ENCODE measurements around the gene FHIT. TPM values are rescaled to one million over a fixed set of nuclear protein-coding genes. Genes with fewer than 3 reads are reported as not detected.

Gene FHIT
- total RNA-seq, 2 experiments from 2014 or later = 86.0 to 90.6 TPM

DNA sequence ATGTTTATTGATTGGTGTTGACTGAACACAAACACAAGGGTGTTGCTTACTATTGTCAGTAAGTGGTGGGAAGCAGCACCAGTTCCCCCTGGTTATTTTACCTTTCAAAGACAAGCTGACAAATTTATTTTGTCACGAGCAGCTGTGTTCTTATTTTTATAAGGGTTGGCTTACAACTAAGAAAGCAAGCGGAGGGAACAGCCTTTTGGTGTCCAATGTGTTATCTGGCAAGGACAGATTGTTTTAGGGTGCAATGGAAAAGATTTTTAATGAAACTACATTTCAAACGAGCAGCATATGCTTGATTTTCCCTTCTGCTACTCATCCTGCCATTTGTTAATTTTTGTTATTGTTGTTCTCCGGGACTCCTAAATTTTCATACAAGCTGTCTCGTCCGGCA lies 1280.9 kb downstream of the FHIT start:
- H3K36me3 Mint-ChIP-seq (ENCODE audit: low read depth) = peaks cover 62% of the 10 kb centered on the region
- Histone ChIP-seq H3K4me1 (ENCODE audit: insufficient read depth, low read length) (no peaks in the 10 kb centered on the region), H3K27me3 (ENCODE audit: control insufficient read depth in 1 of 2, insufficient read depth in 2 of 2, low read length in 2 of 2) (no peaks in the 10 kb centered on the region), H3K27ac (ENCODE audit: low read depth in 1 of 2, low read length in 2 of 2) (no peak overlapping the region), H3K36me3 (ENCODE audit: insufficient read depth, low read length) (peaks cover 3% of the 10 kb centered on the region), H3K4me3 (ENCODE audit: low read length) (no peak overlapping the region), H3K9me3 (ENCODE audit: control insufficient read depth in 1 of 2, insufficient read depth in 1 of 2, low read length in 2 of 2) (no peaks in the 10 kb centered on the region)
- H3K27me3 Mint-ChIP-seq = no peaks in the 10 kb centered on the region
- peaks cover 56% of the 10 kb centered on the region for H3K4me1 Mint-ChIP-seq (ENCODE audit: low read depth)
- peaks cover 6% of the 10 kb centered on the region for H3K9me3 Mint-ChIP-seq
- CTCF ChIA-PET = no interaction called here
- intact Hi-C loops (cut with DNase I, micrococcal nuclease) = no loop called here
- POLR2A ChIA-PET = no interaction called here
- ATAC-seq (ENCODE audit: poor library complexity) = no peak
- TF ChIP-seq, protein P1, sequence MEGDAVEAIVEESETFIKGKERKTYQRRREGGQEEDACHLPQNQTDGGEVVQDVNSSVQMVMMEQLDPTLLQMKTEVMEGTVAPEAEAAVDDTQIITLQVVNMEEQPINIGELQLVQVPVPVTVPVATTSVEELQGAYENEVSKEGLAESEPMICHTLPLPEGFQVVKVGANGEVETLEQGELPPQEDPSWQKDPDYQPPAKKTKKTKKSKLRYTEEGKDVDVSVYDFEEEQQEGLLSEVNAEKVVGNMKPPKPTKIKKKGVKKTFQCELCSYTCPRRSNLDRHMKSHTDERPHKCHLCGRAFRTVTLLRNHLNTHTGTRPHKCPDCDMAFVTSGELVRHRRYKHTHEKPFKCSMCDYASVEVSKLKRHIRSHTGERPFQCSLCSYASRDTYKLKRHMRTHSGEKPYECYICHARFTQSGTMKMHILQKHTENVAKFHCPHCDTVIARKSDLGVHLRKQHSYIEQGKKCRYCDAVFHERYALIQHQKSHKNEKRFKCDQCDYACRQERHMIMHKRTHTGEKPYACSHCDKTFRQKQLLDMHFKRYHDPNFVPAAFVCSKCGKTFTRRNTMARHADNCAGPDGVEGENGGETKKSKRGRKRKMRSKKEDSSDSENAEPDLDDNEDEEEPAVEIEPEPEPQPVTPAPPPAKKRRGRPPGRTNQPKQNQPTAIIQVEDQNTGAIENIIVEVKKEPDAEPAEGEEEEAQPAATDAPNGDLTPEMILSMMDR (IDR thresholded peaks at IDR 0.05) = no peak
- H3K27ac Mint-ChIP-seq = no peak overlapping the region
- no peak for DNase-seq
- no peak overlapping the region for H3K4me3 Mint-ChIP-seq

DNA sequence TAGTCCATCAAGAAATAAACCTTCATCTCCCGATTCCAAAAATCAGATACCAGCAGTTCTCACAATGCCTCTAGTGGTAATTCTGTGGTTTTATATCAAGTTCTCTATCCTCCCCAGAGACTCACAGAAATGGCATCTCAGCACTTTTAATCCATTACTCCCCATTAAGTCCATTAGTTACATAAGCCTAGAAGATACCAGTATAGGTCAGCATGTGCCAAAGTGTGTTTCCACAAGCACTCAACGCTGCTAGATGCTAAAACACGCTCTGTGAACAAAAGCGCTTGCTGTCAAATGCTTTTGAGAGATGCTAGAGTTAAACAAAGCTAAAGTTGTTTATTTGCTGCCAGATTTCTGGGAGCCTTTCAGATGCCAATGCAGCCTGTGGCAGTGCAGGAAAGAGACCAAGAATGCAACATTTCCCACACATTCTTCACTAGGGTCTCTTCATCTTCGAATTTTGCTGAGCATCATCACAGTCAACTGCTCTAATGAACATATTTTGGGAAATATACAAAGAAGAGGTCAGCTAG lies 1282.7 kb downstream of the FHIT start:
- Mint-ChIP-seq H3K27ac (no peak overlapping the region), H3K27me3 (no peaks in the 10 kb centered on the region), H3K4me1 (ENCODE audit: low read depth) (peaks cover 40% of the 10 kb centered on the region), H3K36me3 (ENCODE audit: low read depth) (peaks cover 55% of the 10 kb centered on the region), H3K9me3 (peaks cover 6% of the 10 kb centered on the region), H3K4me3 (no peak overlapping the region)
- ATAC-seq (ENCODE audit: poor library complexity) (no peak), DNase-seq (no peak)
- Histone ChIP-seq H3K36me3 (ENCODE audit: insufficient read depth, low read length) (peaks cover 3% of the 10 kb centered on the region), H3K27me3 (ENCODE audit: control insufficient read depth in 1 of 2, insufficient read depth in 2 of 2, low read length in 2 of 2) (no peaks in the 10 kb centered on the region), H3K9me3 (ENCODE audit: control insufficient read depth in 1 of 2, insufficient read depth in 1 of 2, low read length in 2 of 2) (no peaks in the 10 kb centered on the region), H3K27ac (ENCODE audit: low read depth in 1 of 2, low read length in 2 of 2) (no peak overlapping the region), H3K4me1 (ENCODE audit: insufficient read depth, low read length) (no peaks in the 10 kb centered on the region), H3K4me3 (ENCODE audit: low read length) (no peak overlapping the region)
- TF ChIP-seq, protein P1 (IDR thresholded peaks at IDR 0.05) = no peak
- CTCF ChIA-PET = interaction anchor here (0.6 kb wide), 1 partner anchor 57 kb away, joined by 3 read pairs; no protein-coding TSS in a partner anchor
- POLR2A ChIA-PET = interaction anchor here (1.1 to 1.4 kb wide), 2 partner anchors 42 to 107 kb away, joined by 3 to 5 read pairs; no protein-coding TSS in a partner anchor
- intact Hi-C loops (cut with DNase I, micrococcal nuclease) = no loop called here

DNA sequence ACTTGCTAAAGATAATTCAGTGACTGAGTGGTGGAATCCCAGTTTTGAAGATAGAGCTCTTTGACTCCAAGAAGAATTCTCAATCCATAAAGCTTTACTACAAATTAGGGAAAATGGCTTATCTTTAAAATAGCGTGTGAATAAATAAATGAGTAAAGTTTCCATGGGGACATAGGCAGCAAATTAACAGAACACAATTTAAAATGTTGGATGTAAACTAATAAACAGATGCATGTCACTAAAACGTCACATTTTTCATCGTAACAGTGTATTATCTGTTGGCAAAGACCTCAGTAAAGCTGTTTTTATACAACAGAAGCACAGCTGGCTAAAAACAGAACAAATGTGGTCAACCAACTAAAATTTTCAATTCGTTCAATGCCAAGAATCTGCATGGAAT lies 1287.6 kb downstream of the FHIT start:
- ATAC-seq (ENCODE audit: poor library complexity) (no peak), DNase-seq (no peak)
- no peak overlapping the region for H3K4me3 ChIP-seq (ENCODE audit: low read length)
- H3K4me1 Mint-ChIP-seq (ENCODE audit: low read depth) = peaks cover 41% of the 10 kb centered on the region
- H3K27me3 Mint-ChIP-seq = no peaks in the 10 kb centered on the region
- no peaks in the 10 kb centered on the region for H3K27me3 ChIP-seq (ENCODE audit: control insufficient read depth in 1 of 2, insufficient read depth in 2 of 2, low read length in 2 of 2)
- no peak overlapping the region for H3K27ac Mint-ChIP-seq
- H3K4me3 Mint-ChIP-seq = no peak overlapping the region
- ChIA-PET POLR2A (no interaction called here), CTCF (no interaction called here)
- no peaks in the 10 kb centered on the region for H3K36me3 ChIP-seq (ENCODE audit: insufficient read depth, low read length)
- intact Hi-C loops (cut with DNase I, micrococcal nuclease) = no loop called here
- H3K27ac ChIP-seq (ENCODE audit: low read depth in 1 of 2, low read length in 2 of 2) = no peak overlapping the region
- TF ChIP-seq, protein P1 (IDR thresholded peaks at IDR 0.05) = no peak
- peaks cover 47% of the 10 kb centered on the region for H3K36me3 Mint-ChIP-seq (ENCODE audit: low read depth)
- peaks cover 6% of the 10 kb centered on the region for H3K9me3 Mint-ChIP-seq
- H3K9me3 ChIP-seq (ENCODE audit: control insufficient read depth in 1 of 2, insufficient read depth in 1 of 2, low read length in 2 of 2) = no peaks in the 10 kb centered on the region
- H3K4me1 ChIP-seq (ENCODE audit: insufficient read depth, low read length) = no peaks in the 10 kb centered on the region

Measured in CD4-positive, alpha-beta T cell (primary cell).